Activated naive CD4-positive, alpha-beta T cell treated with anti-CD3 and anti-CD28 coated beads, Interleukin-2, amount 50 U/mL, for 24 hours (primary cell): ENCODE data around the gene RWDD4.
"Not testable (repeated sequence)": the region's sequence is repeated elsewhere in the genome, so short reads cannot be mapped to it uniquely, and the experiment has no call there.

ENCODE experiments used
- H3K27ac Mint-ChIP-seq: one replicate; pipeline ENCODE4 v1.8.0; 2021; ENCODE audit warnings: mild to moderate bottlenecking, mixed read lengths
- H3K27me3 Mint-ChIP-seq: one replicate; pipeline ENCODE4 v1.8.0; 2021; ENCODE audit warnings: mixed read lengths
- H3K36me3 Mint-ChIP-seq: one replicate; pipeline ENCODE4 v1.8.0; 2021; ENCODE audit warnings: mixed read lengths
- H3K4me1 Mint-ChIP-seq: one replicate; pipeline ENCODE4 v1.8.0; 2021; ENCODE audit warnings: mixed read lengths
- H3K4me3 Mint-ChIP-seq: one replicate; pipeline ENCODE4 v1.8.0; 2021; ENCODE audit warnings: mild to moderate bottlenecking, mixed read lengths
- H3K9me3 Mint-ChIP-seq: one replicate; pipeline ENCODE4 v1.8.0; 2021; ENCODE audit warnings: mixed read lengths

Gene RWDD4

GRCh38 chr4:183657564-183657963 is 1.4 kb downstream of the RWDD4 start:
- Mint-ChIP-seq H3K4me1 (peaks cover 42% of the 10 kb centered on the region), H3K9me3 (no peaks in the 10 kb centered on the region), H3K36me3 (peaks cover 3% of the 10 kb centered on the region), H3K27me3 (no peaks in the 10 kb centered on the region), H3K27ac (peak overlapping the region; percentile 84), H3K4me3 (peak overlapping the region; percentile 98)

GRCh38 chr4:183645326-183645725 is 13.7 kb downstream of the RWDD4 start:
- Mint-ChIP-seq H3K9me3 (no peaks in the 10 kb centered on the region), H3K36me3 (peaks cover 9% of the 10 kb centered on the region), H3K27ac (no peak overlapping the region), H3K4me1 (no peaks in the 10 kb centered on the region), H3K4me3 (no peak overlapping the region), H3K27me3 (no peaks in the 10 kb centered on the region)

- Mint-ChIP-seq H3K4me3 (no peak overlapping the region), H3K27me3 (no peaks in the 10 kb centered on the region), H3K36me3 (peaks cover 7% of the 10 kb centered on the region), H3K4me1 (peaks cover 11% of the 10 kb centered on the region), H3K27ac (no peak overlapping the region), H3K9me3 (no peaks in the 10 kb centered on the region)
These were observed 19.7 kb downstream of the RWDD4 start for GRCh38 chr4:183639291-183639690.

GRCh38 chr4:183638436-183638835 is 20.5 kb downstream of the RWDD4 start:
- H3K9me3 Mint-ChIP-seq = no peaks in the 10 kb centered on the region
- peaks cover 3% of the 10 kb centered on the region for H3K36me3 Mint-ChIP-seq
- H3K27me3 Mint-ChIP-seq = no peaks in the 10 kb centered on the region
- H3K4me1 Mint-ChIP-seq = peaks cover 11% of the 10 kb centered on the region
- no peak overlapping the region for H3K27ac Mint-ChIP-seq
- no peak overlapping the region for H3K4me3 Mint-ChIP-seq

DNA sequence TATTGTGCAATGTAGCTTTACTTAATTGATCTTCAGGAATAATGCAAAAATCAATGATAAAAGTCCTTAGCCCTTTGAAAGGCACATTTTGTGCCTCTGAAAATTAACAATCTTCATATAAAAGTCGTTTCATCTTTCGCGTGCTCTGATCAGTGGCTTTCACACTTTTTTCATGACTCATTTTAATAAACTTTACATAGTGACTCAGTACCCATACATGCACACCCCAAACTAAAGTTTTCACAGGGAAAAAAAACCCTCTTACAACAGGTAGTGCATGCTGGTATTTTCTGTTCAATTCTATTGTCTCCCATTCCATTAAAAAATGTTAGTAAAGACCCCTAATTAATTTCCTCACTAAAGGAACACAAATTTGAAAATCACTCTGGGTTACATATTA is 21.5 kb downstream of the RWDD4 start:
- Mint-ChIP-seq H3K36me3 (peaks cover 3% of the 10 kb centered on the region), H3K27ac (no peak overlapping the region), H3K4me3 (no peak overlapping the region), H3K9me3 (no peaks in the 10 kb centered on the region), H3K27me3 (no peaks in the 10 kb centered on the region), H3K4me1 (peaks cover 11% of the 10 kb centered on the region)

GRCh38 chr4:183636923-183637322 is 22.1 kb downstream of the RWDD4 start:
- H3K36me3 Mint-ChIP-seq = peaks cover 3% of the 10 kb centered on the region
- H3K4me3 Mint-ChIP-seq = no peak overlapping the region
- H3K27me3 Mint-ChIP-seq = no peaks in the 10 kb centered on the region
- no peak overlapping the region for H3K27ac Mint-ChIP-seq
- H3K4me1 Mint-ChIP-seq = peaks cover 11% of the 10 kb centered on the region
- no peaks in the 10 kb centered on the region for H3K9me3 Mint-ChIP-seq

- H3K4me1 Mint-ChIP-seq = peaks cover 11% of the 10 kb centered on the region
- H3K4me3 Mint-ChIP-seq = no peak overlapping the region
- no peak overlapping the region for H3K27ac Mint-ChIP-seq
- H3K36me3 Mint-ChIP-seq = peaks cover 3% of the 10 kb centered on the region
- no peaks in the 10 kb centered on the region for H3K27me3 Mint-ChIP-seq
- no peaks in the 10 kb centered on the region for H3K9me3 Mint-ChIP-seq
These were observed 22.5 kb downstream of the RWDD4 start for GRCh38 chr4:183636503-183636902.

- no peaks in the 10 kb centered on the region for H3K36me3 Mint-ChIP-seq
- no peaks in the 10 kb centered on the region for H3K9me3 Mint-ChIP-seq
- H3K27ac Mint-ChIP-seq = no peak overlapping the region
- peaks cover 11% of the 10 kb centered on the region for H3K4me1 Mint-ChIP-seq
- no peaks in the 10 kb centered on the region for H3K27me3 Mint-ChIP-seq
- no peak overlapping the region for H3K4me3 Mint-ChIP-seq
These were observed 23.2 kb downstream of the RWDD4 start for GRCh38 chr4:183635741-183636140.

DNA sequence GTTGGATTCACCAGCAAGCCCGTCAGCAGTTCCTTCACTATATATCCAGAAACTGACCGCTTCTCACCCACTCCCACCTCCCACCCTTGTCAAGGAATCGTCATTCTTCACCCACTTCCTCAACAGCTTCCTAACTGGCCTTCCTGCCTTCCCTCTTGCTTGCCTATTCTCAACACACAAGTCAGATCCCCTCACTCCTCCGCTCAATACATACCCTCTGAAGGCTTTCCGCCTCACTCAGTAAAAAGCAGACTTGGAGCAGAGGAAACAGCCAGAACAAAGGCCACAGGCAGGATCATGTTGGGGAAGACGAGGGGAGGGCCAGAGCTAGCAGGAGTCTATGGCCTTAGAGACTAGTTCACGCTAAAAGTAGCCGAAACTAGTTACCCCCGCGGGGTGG is 23.7 kb downstream of the RWDD4 start:
- Mint-ChIP-seq H3K4me3 (no peak overlapping the region), H3K27me3 (no peaks in the 10 kb centered on the region), H3K36me3 (no peaks in the 10 kb centered on the region), H3K4me1 (peaks cover 11% of the 10 kb centered on the region), H3K9me3 (no peaks in the 10 kb centered on the region), H3K27ac (no peak overlapping the region)

DNA sequence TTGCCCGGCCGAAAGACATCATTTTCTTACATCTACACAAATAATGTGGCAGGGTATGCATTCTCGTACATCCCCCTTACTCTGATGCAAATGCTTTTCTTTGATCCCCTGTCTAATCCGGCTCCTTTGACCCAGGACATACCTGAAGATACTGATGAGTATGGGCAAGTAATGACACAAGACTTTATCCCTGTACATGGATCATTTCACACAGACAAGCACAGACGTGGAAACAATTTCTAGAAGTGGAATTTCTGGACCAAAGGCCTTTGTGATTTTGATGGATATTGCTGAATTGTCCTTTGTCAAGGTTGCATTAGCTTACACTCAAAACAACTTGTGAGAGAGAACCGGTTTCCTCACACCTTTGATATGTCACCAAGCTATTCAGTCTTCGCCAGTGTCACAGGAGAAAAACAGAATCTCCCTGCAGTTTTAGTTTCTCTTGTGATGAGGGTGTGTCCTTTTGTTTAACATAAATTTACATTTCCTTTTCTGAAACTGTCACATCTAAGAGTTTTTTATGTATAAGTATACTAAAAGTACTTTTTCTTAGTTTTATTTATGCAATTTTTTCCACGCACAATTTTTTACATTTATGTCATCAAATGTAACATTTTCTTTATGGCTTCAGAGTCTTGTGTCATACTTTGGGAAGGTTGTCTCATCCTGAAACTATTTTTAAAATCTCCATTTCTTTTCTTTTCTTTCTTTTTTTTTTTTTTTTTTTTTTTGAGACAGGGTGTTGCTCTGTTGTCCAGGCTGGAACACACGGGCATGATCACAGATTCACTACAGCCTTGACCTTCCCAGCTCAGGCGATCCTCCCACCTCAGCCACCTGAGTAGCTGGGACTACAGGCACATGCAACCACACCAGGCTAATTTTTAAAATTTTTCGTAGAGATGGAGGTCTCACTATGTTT is 25.2 kb downstream of the RWDD4 start:
- Mint-ChIP-seq H3K4me3 (no peak overlapping the region), H3K27ac (no peak overlapping the region), H3K36me3 (no peaks in the 10 kb centered on the region), H3K9me3 (no peaks in the 10 kb centered on the region), H3K27me3 (peaks cover 2% of the 10 kb centered on the region), H3K4me1 (peaks cover 11% of the 10 kb centered on the region)

DNA sequence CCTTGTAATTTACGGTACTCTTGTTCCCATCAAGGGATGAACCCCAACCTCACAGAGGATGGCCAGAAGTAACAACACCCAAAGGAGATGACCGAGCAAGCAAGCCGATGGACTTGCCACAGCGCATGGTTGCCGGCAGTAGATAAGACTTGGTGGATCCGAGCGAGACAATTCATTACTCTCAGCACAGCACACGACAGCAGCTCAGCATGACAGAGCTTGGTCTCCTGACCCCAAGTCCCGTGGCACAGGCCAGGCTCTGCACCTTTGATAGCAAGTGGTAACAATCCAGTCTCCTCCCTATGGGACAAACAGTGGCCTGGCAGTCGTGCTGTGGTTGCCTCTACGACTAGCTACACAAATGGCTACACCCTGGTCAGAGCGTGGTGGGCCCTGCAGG is 26.3 kb downstream of the RWDD4 start:
- Mint-ChIP-seq H3K27ac (no peak overlapping the region), H3K36me3 (no peaks in the 10 kb centered on the region), H3K4me1 (peaks cover 11% of the 10 kb centered on the region), H3K9me3 (no peaks in the 10 kb centered on the region), H3K27me3 (peaks cover 2% of the 10 kb centered on the region), H3K4me3 (no peak overlapping the region)

- Mint-ChIP-seq H3K9me3 (no peaks in the 10 kb centered on the region), H3K36me3 (no peaks in the 10 kb centered on the region), H3K27me3 (peaks cover 2% of the 10 kb centered on the region), H3K27ac (no peak overlapping the region), H3K4me3 (no peak overlapping the region), H3K4me1 (peaks cover 2% of the 10 kb centered on the region)
These were observed 27.3 kb downstream of the RWDD4 start for GRCh38 chr4:183631577-183632198.

- H3K27ac Mint-ChIP-seq = no peak overlapping the region
- H3K4me3 Mint-ChIP-seq = no peak overlapping the region
- H3K9me3 Mint-ChIP-seq = no peaks in the 10 kb centered on the region
- H3K27me3 Mint-ChIP-seq = peaks cover 2% of the 10 kb centered on the region
- H3K4me1 Mint-ChIP-seq = no peaks in the 10 kb centered on the region
- H3K36me3 Mint-ChIP-seq = no peaks in the 10 kb centered on the region
These were observed 30.9 kb downstream of the RWDD4 start for GRCh38 chr4:183627979-183628588.

GRCh38 chr4:183627286-183627685 is 31.7 kb downstream of the RWDD4 start:
- H3K27me3 Mint-ChIP-seq, H3K4me3 Mint-ChIP-seq, H3K36me3 Mint-ChIP-seq, H3K27ac Mint-ChIP-seq, H3K4me1 Mint-ChIP-seq, H3K9me3 Mint-ChIP-seq: not testable (repeated sequence)

GRCh38 chr4:183626168-183626567 is 32.8 kb downstream of the RWDD4 start:
- no peak overlapping the region for H3K27ac Mint-ChIP-seq
- H3K4me3 Mint-ChIP-seq = no peak overlapping the region
- H3K9me3 Mint-ChIP-seq = no peaks in the 10 kb centered on the region
- no peaks in the 10 kb centered on the region for H3K4me1 Mint-ChIP-seq
- peaks cover 2% of the 10 kb centered on the region for H3K27me3 Mint-ChIP-seq
- no peaks in the 10 kb centered on the region for H3K36me3 Mint-ChIP-seq

- Mint-ChIP-seq H3K4me3 (no peak overlapping the region), H3K4me1 (no peaks in the 10 kb centered on the region), H3K27ac (no peak overlapping the region), H3K36me3 (no peaks in the 10 kb centered on the region), H3K27me3 (peaks cover 2% of the 10 kb centered on the region), H3K9me3 (no peaks in the 10 kb centered on the region)
These were observed 34.4 kb downstream of the RWDD4 start for GRCh38 chr4:183624548-183624947.
